ENCODE results near the gene VPS18.

VPS18 gene

DNA sequence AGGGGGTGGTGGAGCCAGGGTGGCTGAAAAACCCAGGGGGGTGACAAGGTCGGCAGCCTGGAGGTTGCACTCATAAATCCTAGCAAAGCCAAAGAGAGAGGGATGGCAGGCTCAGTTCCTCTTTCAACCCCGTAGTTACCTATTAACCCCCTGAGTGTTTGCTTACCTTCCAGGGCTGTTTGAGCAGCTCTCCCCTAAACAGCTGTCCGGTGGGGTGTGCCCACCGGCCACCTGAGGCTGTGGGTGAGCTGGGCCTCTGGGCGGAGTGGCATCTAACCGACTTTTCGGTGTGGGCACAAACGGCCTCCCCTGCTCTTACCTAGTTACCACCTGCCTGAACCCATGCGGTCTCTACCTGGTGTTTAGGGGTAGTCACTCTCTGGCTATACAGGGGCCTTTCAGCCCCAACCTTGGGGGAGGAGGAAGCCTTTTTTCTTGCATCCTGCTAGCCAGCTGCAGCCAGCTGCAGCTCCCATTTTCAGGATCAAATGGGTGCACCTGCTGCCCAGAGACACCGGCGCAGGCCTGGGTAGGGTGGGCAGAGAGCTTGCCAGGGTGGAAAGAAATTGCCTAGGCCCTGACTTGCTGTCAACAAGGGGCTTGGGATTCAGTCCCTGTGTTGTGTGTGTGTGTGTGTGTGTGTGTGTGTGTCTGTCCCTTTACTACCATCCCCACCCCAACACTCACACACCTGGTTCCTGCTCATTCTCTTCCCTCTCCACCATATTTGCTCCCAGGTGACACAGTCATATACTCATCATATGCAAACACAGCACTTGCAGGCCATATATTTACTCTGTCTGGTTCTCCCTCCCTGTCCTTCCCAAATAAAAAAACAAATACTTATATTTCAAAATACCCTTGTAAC is 38.6 kb downstream of the VPS18 start:
- in situ Hi-C loops (cut with HindIII; ENCODE audit: low sequenced_read_pairs), result no loop called here

DNA sequence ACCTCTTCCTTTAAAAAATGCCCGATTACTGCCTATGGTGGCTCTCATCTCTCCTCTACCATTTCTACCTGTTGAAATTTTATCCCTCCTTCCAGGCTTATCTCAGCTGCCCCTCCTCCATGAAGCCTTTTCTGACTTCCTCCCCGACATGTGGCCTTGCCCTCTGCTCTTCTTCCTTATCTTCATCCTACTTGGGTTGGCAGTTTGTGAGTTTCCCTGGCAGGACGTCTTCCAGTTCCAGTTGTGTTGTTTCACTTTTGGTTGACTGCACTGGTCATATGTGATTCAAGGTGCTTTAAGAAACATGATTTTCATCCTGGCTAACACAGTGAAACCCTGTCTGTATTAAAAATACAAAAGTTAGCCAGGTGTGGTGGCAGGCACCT is 39.3 kb downstream of the VPS18 start:
- in situ Hi-C loops (cut with HindIII; ENCODE audit: low sequenced_read_pairs), result no loop called here

GRCh38 chr15:40934457-40934856 is 40.2 kb downstream of the VPS18 start:
- in situ Hi-C loops (cut with HindIII; ENCODE audit: low sequenced_read_pairs), result no loop called here

DNA sequence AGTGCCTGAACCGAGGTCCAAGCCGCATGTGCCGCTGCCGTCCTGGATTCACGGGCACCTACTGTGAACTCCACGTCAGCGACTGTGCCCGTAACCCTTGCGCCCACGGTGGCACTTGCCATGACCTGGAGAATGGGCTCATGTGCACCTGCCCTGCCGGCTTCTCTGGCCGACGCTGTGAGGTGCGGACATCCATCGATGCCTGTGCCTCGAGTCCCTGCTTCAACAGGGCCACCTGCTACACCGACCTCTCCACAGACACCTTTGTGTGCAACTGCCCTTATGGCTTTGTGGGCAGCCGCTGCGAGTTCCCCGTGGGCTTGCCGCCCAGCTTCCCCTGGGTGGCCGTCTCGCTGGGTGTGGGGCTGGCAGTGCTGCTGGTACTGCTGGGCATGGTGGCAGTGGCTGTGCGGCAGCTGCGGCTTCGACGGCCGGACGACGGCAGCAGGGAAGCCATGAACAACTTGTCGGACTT is 42.0 kb downstream of the VPS18 start:
- in situ Hi-C loops (cut with HindIII; ENCODE audit: low sequenced_read_pairs), result no loop called here

DNA sequence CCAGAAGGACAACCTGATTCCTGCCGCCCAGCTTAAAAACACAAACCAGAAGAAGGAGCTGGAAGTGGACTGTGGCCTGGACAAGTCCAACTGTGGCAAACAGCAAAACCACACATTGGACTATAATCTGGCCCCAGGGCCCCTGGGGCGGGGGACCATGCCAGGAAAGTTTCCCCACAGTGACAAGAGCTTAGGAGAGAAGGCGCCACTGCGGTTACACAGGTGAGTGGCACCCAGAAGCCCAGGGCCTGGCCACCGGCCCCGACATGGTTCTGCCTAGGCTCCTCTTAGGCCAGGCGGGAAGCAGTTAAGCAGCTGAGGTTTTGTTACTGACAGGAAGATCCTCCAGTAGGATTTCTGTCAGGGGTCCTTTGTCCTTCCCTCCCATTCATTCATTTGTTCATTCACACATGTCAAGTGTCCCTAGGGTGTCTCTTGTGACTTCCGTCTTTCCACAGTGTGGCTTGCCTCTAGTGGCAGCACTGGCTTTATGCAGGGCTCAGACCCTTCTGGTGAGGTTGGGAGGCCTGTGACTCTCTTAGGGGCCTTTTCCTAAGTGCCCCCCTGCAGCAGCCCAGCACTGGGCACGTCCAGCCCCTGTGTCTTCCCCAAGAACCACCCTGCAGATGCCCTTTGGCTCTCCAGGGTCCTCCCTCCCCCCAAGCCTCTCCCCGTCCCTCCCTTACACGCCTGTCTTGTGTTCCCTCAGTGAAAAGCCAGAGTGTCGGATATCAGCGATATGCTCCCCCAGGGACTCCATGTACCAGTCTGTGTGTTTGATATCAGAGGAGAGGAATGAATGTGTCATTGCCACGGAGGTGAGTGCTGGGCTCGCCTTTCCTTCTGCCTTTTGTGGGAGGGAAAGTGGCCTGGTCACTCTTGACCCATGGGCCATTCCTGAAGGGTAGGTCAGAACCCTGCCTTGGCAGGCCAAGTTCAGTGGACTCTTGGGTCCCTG is 42.7 kb downstream of the VPS18 start:
- in situ Hi-C loops (cut with HindIII; ENCODE audit: low sequenced_read_pairs), result no loop called here

GRCh38 chr15:40937762-40938535 is 43.7 kb downstream of the VPS18 start:
- in situ Hi-C loops (cut with HindIII; ENCODE audit: low sequenced_read_pairs), result no loop called here

- in situ Hi-C loops (cut with HindIII; ENCODE audit: low sequenced_read_pairs), result no loop called here
Observed at GRCh38 chr15:40938536-40938870, 44.3 kb downstream of the VPS18 start.

DNA sequence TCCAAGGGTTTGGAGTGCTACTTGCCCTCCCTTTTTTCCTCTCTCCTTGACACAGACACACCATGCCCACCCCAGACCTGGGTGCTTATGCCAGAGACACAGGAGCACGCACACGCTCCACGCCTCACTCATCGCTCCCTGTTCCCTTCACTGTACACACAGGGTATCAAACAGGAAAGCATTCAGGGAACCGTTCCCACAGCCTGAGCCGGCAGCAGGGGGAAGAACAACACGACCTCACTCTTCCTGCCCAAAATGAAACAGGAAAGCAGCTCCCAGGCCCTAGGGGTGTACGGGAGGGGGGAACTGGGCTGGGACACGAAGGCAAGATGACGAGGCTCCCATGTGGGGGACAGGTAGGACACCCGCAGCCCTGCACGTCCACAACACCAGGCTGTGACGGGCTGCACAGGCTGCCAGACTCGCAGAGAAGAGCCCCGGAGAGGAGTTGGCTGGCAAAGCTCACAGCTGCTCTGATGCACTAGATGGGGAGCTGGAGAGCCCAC is 46.1 kb downstream of the VPS18 start:
- in situ Hi-C loops (cut with HindIII; ENCODE audit: low sequenced_read_pairs), result no loop called here

GRCh38 chr15:40941068-40941527 is 46.8 kb downstream of the VPS18 start:
- in situ Hi-C loops (cut with HindIII; ENCODE audit: low sequenced_read_pairs), result no loop called here

GRCh38 chr15:40941528-40942336 is 47.5 kb downstream of the VPS18 start:
- in situ Hi-C loops (cut with HindIII; ENCODE audit: low sequenced_read_pairs), result no loop called here

DNA sequence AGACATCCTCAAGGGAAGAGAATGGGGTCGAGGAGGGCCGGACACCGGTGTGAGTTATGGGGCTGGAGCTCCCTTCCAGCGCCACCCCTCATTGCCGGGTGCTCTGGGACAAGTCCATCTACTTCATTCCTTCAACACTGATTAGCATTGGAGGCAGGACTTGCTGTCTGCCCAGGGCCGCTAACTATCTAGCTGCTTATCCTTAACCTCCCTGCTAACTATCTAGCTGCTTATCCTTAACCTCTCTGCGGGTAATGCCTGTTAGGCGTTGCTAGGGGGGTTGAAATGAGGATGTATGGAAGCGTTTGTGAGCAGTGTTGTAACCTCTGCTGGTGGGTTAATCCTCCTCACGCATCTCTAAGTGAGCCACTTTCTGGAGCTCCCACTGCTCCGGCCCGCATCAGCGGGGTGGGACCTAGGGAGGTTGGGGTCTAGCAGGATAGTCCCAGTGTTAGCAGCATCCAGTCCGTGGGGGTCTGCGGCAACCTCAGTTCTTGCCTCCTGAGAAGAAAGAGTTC is 48.1 kb downstream of the VPS18 start:
- in situ Hi-C loops (cut with HindIII; ENCODE audit: low sequenced_read_pairs), result no loop called here

GRCh38 chr15:40942878-40943277 is 48.6 kb downstream of the VPS18 start:
- in situ Hi-C loops (cut with HindIII; ENCODE audit: low sequenced_read_pairs), result no loop called here

DNA sequence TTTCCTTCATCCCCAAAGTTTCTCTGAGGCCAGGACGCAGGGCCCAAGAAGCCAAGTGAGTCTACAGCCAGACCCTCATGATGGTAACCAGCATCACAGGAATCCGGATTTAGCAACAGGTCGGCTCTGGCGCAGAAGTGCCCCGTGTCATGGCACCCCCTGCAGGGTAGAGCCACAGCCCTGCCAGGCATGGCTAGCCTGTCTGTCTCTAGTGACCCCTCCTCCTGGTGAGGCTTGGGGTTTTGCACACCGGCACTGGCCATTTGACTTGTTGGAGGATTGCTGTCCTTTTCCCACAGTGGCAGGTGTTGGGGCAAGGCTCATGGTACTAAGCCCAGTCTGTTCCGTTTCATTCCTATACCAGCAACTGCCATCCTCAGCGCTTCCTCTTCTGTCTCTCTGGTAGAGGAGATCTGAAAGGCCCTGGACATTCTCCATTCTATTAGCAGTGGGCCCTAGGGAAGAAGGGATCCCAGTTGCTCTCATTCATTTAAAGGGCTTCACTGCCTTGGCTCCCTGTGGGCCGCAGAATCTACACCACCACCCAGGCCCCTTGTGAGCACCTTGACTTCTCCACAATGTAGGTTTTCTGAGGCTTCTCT is 49.6 kb downstream of the VPS18 start:
- in situ Hi-C loops (cut with HindIII; ENCODE audit: low sequenced_read_pairs), result no loop called here

DNA sequence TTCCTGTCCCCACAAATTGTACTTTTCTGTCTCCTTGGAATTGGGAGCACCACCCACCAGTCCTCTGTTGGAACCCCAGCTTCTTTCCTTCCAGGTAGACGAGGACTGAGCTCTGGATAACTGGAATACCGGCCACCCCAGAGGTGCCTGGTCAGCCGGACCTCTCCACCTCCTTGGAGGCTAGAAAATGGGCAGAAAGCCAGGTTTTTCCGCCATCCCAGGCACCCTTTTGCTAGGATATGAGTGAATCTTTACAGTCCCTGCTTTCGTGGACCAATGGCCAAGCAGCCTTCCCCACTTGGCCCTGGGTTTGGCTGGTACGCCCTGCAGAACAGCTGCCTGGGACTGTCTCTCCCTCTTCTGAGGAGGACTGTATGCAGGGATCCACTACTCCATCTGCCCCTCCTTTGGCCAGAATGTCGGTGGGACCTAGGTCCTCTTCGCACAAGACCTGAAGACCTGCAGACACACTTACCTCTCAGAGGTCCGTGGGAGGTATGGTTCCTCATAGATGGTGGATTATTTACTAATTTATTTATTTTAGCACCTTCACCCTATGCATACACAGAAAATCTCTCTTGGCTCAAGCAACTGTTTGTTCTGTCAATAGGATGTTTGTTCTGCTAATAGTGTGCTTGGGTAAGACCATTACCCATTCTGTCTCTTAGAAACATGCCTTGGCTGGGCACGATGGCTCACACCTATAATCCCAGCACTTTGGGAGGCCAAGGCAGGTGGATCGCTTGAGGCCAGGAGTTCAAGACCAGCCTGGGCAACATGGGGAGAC is 50.5 kb downstream of the VPS18 start:
- in situ Hi-C loops (cut with HindIII; ENCODE audit: low sequenced_read_pairs), result no loop called here

- in situ Hi-C loops (cut with HindIII; ENCODE audit: low sequenced_read_pairs), result no loop called here
Observed at GRCh38 chr15:40948706-40949473, 54.6 kb downstream of the VPS18 start.

DNA sequence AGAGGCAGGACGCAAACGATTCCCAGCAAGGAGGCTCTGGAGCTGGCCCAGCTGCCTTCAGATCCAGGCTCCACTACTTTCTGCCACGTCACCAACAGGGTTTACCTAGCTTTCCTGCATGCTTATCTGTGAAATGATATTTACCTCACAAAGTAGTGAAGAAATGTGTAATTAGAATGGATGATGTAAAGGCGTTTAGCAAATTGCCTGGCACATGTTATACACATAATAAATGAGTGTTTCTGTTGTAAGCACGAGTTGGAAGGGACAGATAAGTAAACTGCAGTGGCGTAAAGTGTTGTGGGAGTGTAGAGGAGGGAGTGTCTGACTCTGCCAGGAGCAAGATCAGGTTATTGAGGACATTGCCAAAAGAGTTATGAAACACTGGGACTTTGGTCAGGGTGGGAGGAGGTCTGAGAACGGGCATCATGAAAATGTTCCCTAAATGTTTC is 55.5 kb downstream of the VPS18 start:
- in situ Hi-C loops (cut with HindIII; ENCODE audit: low sequenced_read_pairs), result no loop called here

DNA sequence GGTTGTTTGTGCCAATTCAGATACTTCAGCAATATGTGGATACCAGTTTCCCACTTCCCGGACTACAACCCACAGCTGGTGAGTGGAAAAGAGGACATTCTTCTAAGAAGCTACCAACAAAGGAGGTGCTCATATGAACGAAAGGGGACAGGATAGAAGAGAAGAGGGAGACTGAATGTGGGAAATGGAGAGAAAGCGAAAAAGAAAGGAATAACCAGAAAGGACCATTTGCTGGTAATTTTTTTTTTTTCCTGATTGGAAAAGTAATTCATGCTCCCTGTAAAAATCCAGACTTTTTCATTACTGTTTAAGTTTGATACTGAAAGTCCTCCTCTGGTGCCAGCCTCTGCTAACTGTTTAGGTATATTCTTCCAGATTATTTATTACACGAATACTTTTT is 57.5 kb downstream of the VPS18 start:
- in situ Hi-C loops (cut with HindIII; ENCODE audit: low sequenced_read_pairs), result no loop called here
